ENCODE measurements around the gene F10. TPM values are rescaled to one million over a fixed set of nuclear protein-coding genes. Genes with fewer than 3 reads are reported as not detected.
"Not testable (repeated sequence)": the region's sequence is repeated elsewhere in the genome, so short reads cannot be mapped to it uniquely, and the experiment has no call there.

The F10 gene
- polyA plus RNA-seq (ENCODE audit: insufficient read length), result 19.5 TPM
- long read RNA-seq, donor 1, transcript F10-202 (8 exons, 1,517 nt), result major isoform, 9 of 11 reads
- long read RNA-seq, donor 1, partial matches to known transcripts, result 0 of 11 reads
- long read RNA-seq, donor 1, other reads (novel, unspliced or antisense), result 0 of 11 reads
- long read RNA-seq, donor 2, partial matches to known transcripts, result 7 of 12 reads
- long read RNA-seq, donor 2, other reads (novel, unspliced or antisense), result 0 of 12 reads
- long read RNA-seq, donor 3, partial matches to known transcripts, result 8 of 9 reads
- long read RNA-seq, donor 3, other reads (novel, unspliced or antisense), result 0 of 9 reads
- long read RNA-seq, donor 4, result 0 reads
- long read RNA-seq, donor 5, transcript F10-202 (8 exons, 1,517 nt), result major isoform, 15 of 18 reads
- long read RNA-seq, donor 5, partial matches to known transcripts, result 0 of 18 reads
- long read RNA-seq, donor 5, other reads (novel, unspliced or antisense), result 0 of 18 reads
- long read RNA-seq, donor 6, transcript F10-202 (8 exons, 1,517 nt), result major isoform, 10 of 10 reads
- long read RNA-seq, donor 6, partial matches to known transcripts, result 0 of 10 reads
- long read RNA-seq, donor 6, other reads (novel, unspliced or antisense), result 0 of 10 reads
- long read RNA-seq, donor 7, transcript F10-202 (8 exons, 1,517 nt), result major isoform, 8 of 8 reads
- long read RNA-seq, donor 7, partial matches to known transcripts, result 0 of 8 reads
- long read RNA-seq, donor 7, other reads (novel, unspliced or antisense), result 0 of 8 reads
- long read RNA-seq, donor 8, partial matches to known transcripts, result 0 of 1 reads
- long read RNA-seq, donor 8, other reads (novel, unspliced or antisense), result 0 of 1 reads

DNA sequence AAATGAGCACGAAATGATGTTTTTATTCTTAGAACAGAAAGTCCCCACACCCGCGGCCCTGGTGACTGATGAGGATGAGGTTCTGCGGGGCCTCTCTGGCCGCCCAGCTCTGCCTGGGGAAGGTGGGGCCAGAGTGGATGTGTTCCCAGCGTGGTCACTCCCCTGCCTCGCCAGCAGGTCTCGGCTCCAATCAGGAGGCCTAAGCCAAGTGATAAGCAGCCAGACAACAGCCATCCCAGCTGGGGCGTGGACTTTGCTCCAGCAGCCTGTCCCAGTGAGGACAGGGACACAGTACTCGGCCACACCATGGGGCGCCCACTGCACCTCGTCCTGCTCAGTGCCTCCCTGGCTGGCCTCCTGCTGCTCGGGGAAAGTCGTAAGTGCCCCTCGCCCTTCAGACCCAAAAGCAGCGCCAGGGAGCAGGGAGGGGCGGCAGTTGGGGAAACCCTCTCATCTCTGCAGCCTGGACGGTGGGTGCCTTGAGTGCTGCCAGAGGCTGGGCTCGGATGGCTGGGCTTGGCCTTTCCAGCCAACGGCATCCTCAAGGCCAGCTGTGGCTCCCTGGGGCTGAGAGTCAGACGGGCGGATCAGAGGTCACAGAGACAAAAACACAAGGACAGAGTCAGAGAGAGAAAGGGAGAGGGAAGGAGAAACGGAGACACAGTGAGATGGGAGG, at the start of gene F10:
Gene F10, plus strand, starts transcription at position 250 of the 676 bp plus-strand sequence. Its CDS starts 57 bp downstream, at position 307.
- no peak for DNase-seq

DNA sequence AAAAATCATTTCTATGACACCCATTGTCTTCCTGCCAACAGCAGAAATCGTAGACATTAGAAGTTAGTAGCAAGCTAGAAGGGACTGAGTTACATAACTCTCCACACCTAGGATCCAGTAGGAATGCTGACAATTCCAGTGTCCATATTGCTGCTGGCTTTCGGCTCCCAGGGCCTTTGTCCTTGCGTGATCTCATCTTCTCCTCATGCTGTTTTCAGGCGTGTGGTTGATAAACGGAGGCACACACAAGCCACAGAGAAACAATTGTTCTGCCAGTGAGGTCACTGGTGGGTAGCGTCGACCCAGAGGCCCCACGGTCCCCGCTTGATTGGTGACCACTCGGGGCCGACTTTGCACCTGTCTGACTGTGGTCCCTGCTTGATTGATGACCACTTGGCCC, 48.7 kb upstream of the F10 start:
- DNase-seq, result no peak

DNA sequence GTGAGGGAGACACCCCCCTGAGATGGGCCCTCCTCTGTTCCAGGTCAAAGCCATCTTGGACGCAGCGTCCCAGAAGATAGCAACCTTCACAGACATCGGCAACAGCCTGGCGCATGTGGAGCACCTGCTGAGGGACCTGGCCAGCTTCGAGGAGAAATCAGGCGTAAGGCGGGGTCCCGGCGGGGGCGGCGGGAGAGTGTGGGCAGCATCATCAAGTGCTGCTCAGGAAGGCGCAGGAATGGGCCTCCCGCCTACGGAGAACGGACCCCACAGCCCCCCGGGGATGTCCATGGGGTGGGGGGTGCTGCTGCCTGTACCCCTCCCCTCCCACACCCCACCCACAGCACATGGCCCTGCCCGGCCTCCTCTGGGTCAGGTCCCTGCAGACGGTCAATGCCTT, 48.2 kb upstream of the F10 start:
- no peak for DNase-seq

DNA sequence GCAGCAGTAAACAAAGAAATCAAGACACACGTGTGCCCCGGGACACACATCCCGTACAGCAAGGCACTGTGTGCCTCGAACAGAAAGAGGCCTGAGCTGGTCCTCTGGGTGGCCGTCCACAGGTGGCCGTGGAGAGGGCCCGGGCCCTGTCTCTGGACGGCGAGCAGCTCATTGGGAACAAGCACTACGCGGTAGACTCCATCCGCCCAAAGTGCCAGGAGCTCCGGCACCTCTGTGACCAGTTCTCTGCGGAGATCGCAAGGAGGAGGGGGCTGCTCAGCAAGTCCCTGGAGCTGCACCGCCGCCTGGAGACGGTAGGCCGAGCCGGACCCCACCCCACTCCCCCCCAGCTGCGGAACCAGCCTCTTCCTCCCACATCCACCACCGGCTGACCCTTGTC, 47.7 kb upstream of the F10 start:
- DNase-seq, result no peak

DNA sequence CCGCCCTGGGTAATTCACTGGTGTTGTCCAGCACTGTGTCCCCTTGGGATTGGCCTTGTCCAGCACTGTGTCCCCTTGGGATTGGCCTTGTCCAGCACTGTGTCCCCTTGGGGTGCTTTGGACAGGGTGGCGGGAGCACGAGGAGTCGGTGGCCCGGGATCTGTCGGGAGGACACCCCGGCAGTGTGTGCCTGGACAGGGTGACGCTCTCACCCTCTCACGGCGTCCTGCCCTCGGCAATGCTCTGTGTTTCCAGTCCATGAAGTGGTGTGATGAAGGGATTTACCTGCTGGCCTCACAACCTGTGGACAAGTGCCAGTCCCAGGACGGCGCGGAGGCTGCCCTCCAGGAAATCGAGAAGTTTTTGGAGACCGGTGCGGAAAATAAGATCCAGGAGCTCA, 46.9 kb upstream of the F10 start:
- no peak for DNase-seq

DNA sequence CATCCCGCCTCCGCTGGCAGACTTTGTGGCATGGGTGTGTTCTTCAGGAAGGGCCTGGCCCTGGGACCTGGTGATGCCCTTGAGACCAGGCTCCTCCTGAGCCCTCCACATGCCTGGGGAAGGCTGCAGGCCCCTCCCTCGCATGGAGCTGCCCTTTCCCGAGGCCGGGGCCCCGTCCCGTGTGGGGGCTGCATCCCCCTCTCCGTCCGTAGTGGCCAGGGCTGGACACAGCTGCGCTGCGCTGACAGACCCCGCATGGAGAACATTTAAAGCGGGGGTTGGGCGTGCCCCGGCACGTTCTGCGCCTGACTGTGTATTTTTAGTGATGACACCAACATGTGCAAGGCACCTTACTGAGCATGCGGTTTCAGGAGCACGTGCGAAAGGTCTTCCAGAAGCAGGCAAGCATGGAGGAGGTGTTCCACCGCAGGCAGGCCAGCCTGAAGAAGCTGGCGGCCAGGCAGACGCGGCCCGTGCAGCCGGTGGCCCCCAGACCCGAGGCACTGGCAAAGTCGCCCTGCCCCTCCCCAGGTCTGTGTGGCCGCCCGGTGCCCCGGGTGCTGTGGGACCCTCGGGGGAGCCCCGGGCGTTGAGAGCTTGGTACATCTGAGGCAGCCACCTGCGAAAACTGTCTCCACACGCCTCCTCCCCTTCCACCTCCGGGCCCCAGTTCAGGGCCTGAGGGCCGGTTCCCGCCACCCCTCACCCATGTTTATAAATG, 45.8 kb upstream of the F10 start:
- no peak for DNase-seq

DNA sequence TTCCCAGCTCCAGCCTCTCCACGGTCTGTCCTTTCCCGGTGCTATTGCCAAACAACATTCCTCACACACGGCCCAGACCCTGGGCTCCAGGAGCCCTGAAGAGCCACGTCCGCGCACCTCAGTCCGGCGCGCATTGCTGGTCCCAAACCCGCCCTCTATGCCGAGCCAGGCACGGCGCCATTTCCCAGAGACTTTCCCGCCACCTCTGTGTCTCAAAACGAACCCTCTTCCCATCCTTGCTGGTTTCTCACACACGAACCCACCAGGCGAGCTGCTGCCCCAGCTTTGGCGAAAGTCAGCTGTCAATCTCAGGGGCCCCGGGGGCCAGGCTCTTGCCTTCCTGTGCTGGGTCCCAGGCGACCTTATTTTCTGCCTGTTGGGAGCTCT, 45.0 kb upstream of the F10 start:
- no peak for DNase-seq

DNA sequence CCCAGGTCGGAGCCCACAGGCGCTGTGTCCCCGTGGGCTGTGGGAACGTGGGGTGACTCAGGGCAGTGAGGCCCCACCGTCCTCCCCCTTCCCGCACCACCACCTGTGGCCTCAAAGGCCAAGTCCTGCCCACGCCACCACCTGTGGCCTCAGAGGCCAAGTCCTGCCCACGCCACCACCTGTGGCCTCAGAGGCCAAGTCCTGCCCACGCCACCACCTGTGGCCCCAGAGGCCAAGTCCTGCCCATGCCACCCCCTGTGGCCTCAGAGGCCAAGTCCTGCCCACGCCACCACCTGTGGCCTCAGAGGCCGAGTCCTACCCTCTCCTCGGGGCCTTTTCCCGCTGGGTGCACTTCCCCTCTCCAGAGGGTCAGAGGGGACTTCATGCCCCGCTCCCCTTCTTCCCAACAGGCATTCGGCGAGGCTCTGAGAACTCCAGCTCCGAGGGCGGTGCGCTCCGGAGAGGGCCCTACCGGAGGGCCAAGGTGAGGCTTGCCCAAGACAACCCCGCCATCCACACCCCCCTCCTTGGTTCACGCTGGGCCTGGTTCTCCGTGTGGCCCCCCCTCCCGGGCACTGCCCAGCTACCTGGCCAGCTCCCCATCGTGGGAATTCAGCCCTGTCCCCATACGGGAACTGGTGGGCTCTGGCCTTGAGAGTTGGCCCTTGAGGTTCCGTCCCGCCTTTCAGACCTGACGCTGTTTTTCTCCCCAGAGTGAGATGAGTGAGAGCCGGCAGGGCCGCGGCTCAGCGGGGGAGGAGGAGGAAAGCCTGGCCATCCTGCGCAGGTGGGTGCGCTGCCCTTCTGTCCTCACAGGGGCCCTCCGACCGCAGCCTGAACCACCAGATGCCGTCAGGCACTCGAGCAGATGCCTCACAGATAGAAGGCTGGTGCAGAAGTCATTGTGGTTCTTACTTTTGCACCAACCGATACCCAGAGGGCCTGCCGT, 44.4 kb upstream of the F10 start:
- no peak for DNase-seq

DNA sequence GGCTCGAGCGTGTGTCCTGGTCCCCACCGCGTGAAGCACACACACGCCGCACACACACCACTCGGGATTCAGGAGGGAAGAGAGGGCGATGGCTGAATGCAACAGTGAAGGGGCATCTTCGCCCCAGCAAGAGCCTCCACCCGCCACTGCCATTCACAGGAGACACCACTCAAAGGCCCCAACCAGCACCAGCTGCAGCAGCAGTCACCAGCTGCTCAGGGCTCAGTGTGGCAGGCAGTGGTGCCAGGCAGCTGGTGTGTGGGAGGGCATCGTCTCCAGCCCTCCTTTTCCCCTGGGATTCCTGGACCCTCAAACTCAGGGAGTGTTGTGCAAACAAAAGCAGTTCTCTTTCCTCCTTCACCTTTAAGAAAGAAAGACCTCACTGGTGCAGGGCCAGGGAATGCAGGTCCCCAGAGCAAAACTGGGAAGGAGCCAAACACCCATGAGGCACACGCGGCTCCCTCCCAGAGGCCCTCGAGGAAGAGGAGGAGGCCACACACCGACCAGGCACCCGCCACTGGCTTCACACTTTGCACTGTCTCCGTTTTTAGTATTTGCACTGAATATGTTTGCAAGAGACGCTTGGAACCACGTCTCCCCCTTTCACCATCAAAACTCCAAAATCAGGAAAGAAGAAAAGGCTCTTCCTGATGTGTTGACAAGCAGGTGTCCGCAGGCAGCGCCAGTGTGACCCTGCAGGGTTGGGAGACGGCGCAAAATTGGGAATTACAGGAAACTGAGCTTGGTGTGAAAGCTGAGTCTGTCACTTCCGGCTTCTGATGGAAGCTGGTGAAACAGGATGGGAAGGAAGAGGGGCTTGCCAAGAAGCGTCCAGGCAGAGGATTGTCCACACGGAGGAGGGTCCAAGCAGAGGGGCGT, 43.5 kb upstream of the F10 start:
- DNase-seq, result no peak

DNA sequence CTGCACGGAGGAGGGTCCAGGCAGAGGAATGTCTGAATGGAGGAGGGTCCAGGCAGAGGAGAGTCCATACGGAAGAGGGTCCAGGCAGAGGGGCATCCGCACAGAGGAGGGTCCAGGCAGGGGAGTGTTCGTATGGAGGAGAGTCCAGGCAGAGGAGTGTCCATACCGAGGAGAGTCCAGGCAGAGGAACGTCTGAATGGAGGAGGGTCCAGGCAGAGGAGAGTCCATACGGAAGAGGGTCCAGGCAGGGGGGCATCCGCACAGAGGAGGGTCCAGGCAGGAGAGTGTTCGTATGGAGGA, 42.9 kb upstream of the F10 start:
- not testable (repeated sequence) for DNase-seq

DNA sequence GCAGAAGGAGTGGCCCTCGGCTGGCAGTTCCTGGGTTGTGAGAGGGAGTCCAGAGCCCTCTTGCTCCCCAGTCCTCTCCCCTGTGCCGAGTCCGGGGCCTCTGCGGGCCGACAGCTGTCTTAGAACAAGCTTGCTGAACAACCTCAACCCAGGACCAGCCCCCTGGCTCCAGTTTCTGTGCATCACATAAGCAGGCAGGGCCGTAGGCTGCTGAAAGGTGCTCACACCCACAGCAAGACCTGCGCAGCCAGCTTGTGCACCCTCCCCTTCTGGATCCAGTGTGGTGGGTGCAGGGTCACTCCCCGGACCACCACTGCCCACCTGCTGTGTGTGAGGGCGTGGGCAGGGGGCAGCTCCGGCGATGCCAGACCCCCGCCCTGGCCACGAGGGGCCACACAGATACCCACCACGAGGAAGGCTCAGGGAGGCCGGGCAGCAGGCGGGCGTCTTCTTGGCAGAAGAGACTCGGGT, 42.2 kb upstream of the F10 start:
- DNase-seq, result no peak

DNA sequence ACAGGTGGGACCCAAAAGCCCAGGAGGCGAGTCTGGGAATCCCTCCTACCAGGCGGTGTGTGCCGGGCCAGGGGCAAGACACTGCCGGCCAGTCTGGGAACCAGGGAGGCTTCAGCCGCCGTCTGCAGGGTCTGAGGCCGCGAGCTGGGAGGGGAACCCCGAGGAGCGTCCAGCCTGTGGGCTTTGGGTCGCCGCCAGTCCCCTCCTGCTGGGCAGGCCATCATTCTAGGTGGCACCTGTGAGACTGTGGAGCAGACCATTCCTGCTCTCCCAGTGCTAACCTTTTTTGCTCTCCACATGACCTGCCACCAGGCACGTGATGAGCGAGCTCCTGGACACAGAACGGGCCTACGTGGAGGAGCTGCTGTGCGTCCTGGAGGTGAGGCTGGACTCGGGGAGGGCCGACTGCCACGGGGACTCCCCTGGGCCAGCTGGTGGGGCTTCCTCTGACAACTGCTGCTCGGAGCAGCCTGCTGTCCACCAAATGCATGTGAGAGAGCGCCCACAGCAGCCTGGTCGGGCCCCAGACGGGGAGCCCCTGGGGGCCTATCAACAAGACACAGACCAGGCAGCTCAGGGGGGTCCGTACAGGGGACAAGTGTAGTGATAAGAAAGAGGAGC, 41.6 kb upstream of the F10 start:
- no peak for DNase-seq

DNA sequence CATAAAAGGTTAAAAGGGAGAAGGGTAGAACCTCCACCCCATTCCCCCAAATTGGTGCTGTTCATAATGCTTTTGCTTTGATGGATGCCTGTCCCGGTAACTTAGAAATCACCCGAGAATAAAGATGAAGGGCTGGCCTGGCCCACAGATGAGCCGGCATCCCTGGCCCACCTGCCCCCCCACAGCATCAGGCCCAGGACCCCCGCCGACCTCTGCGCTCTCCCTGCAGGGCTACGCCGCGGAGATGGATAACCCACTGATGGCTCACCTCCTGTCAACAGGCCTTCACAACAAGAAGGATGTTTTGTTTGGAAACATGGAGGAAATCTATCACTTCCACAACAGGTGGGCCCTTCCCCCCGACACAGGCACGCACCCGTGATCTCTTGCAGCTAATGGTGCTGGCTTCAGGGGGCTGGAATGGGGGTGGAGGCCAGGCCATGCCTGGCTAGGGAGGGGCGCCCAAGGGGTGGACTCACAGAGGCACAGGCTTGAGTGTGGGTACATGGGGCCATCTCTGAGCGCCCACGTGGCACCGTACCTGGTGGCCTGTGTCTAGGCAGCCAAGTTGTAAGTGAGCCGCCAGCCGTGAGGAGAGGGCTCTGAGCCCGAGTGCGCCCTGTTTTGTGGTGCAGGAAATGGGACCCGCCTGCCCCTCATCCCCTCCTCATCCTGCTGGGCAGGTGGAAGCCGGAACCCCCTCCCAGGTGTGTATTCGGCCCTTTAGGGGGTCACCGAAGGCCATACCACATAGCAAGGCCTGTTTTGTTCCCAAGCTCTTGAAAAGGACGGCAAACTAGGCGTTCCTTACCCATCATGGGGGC, 40.2 kb upstream of the F10 start:
- no peak for DNase-seq

DNA sequence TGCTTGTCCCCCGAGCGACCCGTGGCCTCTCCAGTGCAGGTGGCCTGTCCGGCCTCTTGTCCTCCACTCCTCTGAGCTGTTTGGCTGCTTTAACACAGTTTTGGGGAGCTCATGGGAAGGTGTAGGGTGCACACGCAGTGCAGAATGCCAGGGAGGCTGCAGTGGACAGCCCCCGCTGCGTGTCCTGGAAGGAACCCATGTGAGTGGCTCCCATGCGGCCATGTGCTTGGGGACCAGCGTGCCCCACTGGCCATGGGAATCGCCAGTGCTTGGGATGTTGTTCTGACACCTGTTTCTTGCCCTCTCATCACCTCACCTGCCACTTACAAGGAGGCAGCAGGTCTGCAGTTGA, 39.6 kb upstream of the F10 start:
- DNase-seq, result no peak

DNA sequence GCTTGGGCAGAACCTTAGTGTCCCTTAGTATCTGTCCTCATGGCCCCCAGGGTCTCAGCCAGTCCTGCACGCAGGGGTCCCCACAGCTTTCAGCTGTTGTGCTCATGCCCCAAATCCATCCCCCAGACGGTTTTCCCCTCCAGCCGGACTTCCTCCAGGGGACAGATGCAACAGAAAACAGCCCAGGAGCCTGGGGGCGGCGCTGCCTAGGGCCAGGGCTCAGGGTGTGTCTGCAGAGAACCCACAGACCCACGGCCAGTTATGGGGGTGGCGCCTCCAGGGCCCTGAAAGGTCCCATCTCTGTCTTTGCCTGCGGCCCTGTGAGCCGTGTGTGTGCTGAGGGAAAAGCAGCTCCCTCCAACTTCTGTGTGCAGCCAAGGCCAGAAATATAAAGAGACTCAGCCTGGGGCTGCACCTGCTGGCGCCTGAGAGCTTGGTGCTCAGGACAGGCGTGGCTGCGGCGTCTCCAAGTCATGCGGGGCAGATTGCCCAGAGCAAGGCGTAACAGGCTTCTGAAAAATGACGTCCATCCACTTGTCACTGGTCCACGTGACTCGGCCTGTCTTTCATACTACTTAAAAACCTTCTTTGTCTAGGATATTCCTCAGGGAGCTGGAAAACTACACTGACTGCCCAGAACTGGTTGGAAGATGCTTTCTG, 39.1 kb upstream of the F10 start:
- no peak for DNase-seq

DNA sequence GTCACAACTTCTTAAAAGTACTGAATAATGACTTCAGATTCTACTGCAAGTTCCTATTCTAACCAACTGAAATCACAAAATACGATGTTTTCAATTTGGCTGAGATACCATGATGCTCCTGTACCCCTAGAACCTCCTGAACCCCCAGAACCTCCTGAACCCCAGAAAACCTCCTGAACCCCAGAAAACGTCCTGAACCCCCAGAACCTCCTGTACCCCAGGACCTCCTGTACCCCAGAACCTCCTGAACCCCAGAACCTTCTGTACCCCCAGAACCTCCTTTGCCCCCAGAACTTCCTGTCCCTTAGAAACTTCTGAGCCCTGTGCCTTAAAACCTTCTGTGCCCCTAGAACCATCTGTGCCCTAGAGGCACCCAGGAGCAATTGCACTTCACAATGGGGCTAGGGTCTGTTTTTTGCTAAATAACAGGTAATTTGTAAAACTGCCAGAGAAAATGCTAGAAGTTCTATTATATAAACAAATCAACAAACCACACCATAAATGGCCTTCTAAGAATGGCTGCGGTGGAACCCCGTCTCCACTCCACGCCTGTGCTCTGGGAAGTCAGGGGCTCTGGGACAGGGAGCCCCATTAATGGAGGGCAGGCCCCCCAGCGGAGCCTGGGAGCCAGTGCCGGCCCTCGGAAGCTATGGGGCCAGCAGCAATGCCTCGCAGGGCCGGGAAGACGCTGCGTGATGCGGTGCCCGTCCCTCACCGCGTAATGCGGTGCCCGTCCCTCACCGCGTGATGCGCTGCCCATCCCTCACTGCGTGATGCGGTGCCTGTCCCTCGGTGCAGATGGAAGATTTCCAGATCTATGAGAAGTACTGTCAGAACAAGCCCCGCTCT, 38.3 kb upstream of the F10 start:
- DNase-seq, result no peak

DNA sequence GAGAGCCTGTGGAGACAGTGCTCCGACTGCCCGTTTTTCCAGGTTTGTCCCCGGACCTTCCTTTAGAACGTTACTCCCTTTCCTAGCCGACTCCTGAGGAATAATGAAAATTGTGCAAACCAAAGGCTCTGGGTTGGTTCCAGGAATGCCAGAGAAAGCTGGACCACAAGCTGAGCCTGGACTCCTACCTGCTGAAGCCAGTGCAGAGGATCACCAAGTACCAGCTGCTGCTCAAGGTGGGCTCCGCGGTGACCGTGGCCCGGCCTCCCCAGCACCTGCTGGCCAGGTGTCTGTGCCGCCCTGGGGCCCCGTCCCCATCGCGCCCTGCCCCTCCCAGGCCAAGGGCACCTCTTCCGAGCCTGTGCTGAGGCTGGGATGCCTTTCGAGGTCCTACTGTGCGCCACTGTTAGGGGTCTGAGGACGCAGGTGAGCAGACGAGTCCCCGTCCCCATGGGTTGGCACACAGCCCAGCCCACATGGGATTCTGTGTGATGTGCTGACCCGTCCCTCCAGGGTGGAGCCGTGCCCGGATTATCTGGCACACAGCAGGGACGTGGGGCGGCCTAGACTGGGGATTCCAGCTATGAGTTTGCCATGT, 37.6 kb upstream of the F10 start:
- no peak for DNase-seq
